Rectal smooth muscle tissue (tissue), 1 donor: Measurements from ENCODE around the gene KRTDAP.

Source experiments
- H3K27ac ChIP-seq: one replicate; pipeline ENCODE4 v1.7.0; 2013; ENCODE audit warnings: low read depth, low read length, inconsistent platforms
- H3K27me3 ChIP-seq: one replicate; pipeline ENCODE4 v1.7.0; 2013; ENCODE audit warnings: low read length; ENCODE audit not compliant: control insufficient read depth, insufficient read depth
- H3K36me3 ChIP-seq: one replicate; pipeline ENCODE4 v1.7.0; 2013; ENCODE audit warnings: low read length; ENCODE audit not compliant: control insufficient read depth, insufficient read depth
- H3K4me1 ChIP-seq: one replicate; pipeline ENCODE4 v1.7.0; 2013; ENCODE audit warnings: low read length; ENCODE audit not compliant: control insufficient read depth, insufficient read depth
- H3K4me3 ChIP-seq: one replicate; pipeline ENCODE4 v1.7.0; 2013; ENCODE audit warnings: low read length
- H3K9ac ChIP-seq: one replicate; pipeline ENCODE4 v1.7.0; 2013; ENCODE audit warnings: low read length

The KRTDAP gene

DNA sequence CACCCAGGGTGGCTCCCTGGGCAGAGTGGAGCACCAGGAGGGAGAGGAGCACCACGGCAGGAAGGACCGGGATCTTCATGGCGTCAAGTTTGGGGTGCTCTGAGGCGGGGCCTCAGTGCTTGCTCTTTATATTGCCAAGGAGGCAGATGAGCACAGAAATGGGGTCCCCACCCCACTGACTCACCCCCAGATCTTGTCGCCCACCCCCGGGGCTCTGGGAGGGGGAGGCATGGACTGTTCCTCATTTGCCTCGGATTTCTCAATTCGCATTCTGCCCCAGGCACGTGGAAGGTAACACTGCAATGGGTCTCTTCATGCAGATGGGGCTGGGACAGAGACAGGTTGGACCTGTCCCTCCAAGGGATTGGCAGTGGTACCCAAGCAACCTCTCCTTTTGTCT, at the start of gene KRTDAP:
KRTDAP (minus strand) TSS at position 101 of the 400 bp plus-strand sequence; CDS start at position 79, 22 bp downstream.
- Histone ChIP-seq H3K27me3 (no peaks in the 10 kb centered on the region), H3K27ac (no peak within 1 kb of the TSS), H3K9ac (no peak within 1 kb of the TSS), H3K4me3 (no peak within 1 kb of the TSS), H3K4me1 (no peaks in the 10 kb centered on the region), H3K36me3 (no peaks in the 10 kb centered on the region)

DNA sequence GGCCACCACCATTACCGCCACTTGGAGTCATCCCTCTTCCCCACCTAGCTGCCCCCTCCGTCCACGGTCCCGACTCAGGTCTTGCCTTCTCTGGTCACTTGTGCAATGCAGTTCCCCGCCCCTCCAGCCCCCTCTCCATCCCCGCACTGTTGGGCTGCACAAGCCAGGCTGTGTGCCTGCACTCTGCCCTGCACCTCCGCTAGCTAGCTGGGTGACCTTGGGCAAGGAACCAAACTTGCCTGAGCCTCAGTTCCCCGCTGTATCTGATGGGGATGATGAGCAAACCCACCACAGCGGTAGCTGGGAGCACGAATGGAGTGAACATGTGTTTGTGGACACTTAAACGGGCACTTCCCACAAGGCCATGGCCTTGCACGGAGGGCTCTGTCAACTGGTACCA, 49.6 kb upstream of the KRTDAP start:
- H3K27me3 ChIP-seq: peaks cover 5% of the 10 kb centered on the region
- no peak overlapping the region for H3K9ac ChIP-seq
- H3K36me3 ChIP-seq: no peaks in the 10 kb centered on the region

DNA sequence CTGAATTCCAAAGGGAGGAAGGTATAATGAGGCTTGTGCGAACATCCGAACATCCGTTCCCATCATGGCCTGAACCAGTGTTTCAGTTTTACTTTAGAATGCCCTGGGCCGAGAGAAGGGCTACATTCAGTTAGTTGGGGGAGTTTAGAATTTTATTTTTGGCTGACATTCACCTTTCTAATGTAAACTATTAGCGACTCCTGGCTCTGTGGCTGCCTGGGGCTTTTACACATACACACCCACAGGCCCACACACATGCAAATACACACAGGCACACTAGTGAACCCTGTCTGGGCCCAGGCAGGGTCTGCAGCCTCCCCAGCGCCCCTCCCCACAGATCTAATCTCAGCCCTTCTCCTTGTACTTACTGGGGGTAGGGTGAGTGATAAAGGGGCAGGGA, 49.0 kb upstream of the KRTDAP start:
- Histone ChIP-seq H3K27me3 (peaks cover 5% of the 10 kb centered on the region), H3K9ac (no peak overlapping the region), H3K36me3 (no peaks in the 10 kb centered on the region), H3K27ac (no peak overlapping the region), H3K4me1 (peaks cover under 1% of the 10 kb centered on the region), H3K4me3 (no peak overlapping the region)

More for the DNA sequence above, 49.6 kb upstream of the KRTDAP start:
- H3K4me3 ChIP-seq: no peak overlapping the region
- H3K27ac ChIP-seq: no peak overlapping the region
- peaks cover 6% of the 10 kb centered on the region for H3K4me1 ChIP-seq

GRCh38 chr19:35534803-35535480, 44.7 kb upstream of the KRTDAP start:
- Histone ChIP-seq H3K27me3 (peaks cover 16% of the 10 kb centered on the region), H3K36me3 (no peaks in the 10 kb centered on the region), H3K4me3 (no peak overlapping the region), H3K4me1 (no peaks in the 10 kb centered on the region), H3K9ac (no peak overlapping the region), H3K27ac (no peak overlapping the region)

GRCh38 chr19:35533822-35534392, 43.6 kb upstream of the KRTDAP start:
- no peak overlapping the region for H3K4me3 ChIP-seq
- H3K27ac ChIP-seq: no peak overlapping the region
- H3K9ac ChIP-seq: no peak overlapping the region
- no peaks in the 10 kb centered on the region for H3K36me3 ChIP-seq
- H3K27me3 ChIP-seq: peaks cover 16% of the 10 kb centered on the region
- no peaks in the 10 kb centered on the region for H3K4me1 ChIP-seq

- Histone ChIP-seq H3K4me3 (no peak within 1 kb of the TSS), H3K36me3 (no peaks in the 10 kb centered on the region), H3K4me1 (no peaks in the 10 kb centered on the region), H3K27me3 (peaks cover 16% of the 10 kb centered on the region), H3K9ac (no peak within 1 kb of the TSS), H3K27ac (no peak within 1 kb of the TSS)
Measured at GRCh38 chr19:35533201-35533821, 43.0 kb upstream of the KRTDAP start, which contains the start of gene GAPDHS. Gene GAPDHS, plus strand, starts transcription at chr19:35533456. Its CDS starts 72 bp downstream, at chr19:35533528.

DNA sequence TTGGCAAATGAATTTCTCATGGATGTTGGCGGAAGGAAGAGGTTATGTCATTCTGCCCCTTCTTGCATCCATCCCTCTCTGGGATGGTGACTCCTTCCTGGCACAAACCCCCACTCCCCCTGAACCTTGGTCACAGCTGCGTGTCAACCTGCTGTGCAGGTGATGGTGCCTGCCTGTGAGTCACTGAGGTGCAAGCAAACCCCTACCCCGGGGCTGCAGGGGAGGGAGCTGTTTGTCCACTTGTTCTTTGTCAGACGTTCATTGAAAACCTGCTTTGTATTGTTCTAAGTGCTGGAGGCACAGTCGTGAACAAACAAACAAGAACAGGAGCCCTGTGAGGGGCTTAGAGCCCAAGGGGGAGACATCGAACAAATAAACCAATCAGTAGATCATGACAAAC, 41.0 kb upstream of the KRTDAP start:
- no peak overlapping the region for H3K27ac ChIP-seq
- peaks cover 11% of the 10 kb centered on the region for H3K27me3 ChIP-seq
- H3K4me3 ChIP-seq: no peak overlapping the region
- H3K4me1 ChIP-seq: no peaks in the 10 kb centered on the region
- H3K36me3 ChIP-seq: no peaks in the 10 kb centered on the region
- no peak overlapping the region for H3K9ac ChIP-seq

- no peaks in the 10 kb centered on the region for H3K36me3 ChIP-seq
- H3K9ac ChIP-seq: no peak overlapping the region
- no peak overlapping the region for H3K27ac ChIP-seq
- no peaks in the 10 kb centered on the region for H3K4me1 ChIP-seq
- H3K4me3 ChIP-seq: no peak overlapping the region
- H3K27me3 ChIP-seq: peaks cover 11% of the 10 kb centered on the region
Measured at GRCh38 chr19:35529241-35530218, 39.3 kb upstream of the KRTDAP start.

GRCh38 chr19:35528218-35529038, 38.2 kb upstream of the KRTDAP start, which contains the start of gene SBSN:
Gene SBSN, minus strand, starts transcription at chr19:35528311. Its CDS starts 30 bp downstream, at chr19:35528281.
- H3K27ac ChIP-seq: no peak within 1 kb of the TSS
- peaks cover 8% of the 10 kb centered on the region for H3K27me3 ChIP-seq
- H3K36me3 ChIP-seq: no peaks in the 10 kb centered on the region
- no peak within 1 kb of the TSS for H3K4me3 ChIP-seq
- H3K9ac ChIP-seq: no peak within 1 kb of the TSS
- no peaks in the 10 kb centered on the region for H3K4me1 ChIP-seq

GRCh38 chr19:35525873-35526272, 35.6 kb upstream of the KRTDAP start:
- Histone ChIP-seq H3K9ac (no peak overlapping the region), H3K27ac (no peak overlapping the region), H3K4me3 (no peak overlapping the region), H3K27me3 (peaks cover 3% of the 10 kb centered on the region), H3K36me3 (no peaks in the 10 kb centered on the region), H3K4me1 (no peaks in the 10 kb centered on the region)

- Histone ChIP-seq H3K4me3 (no peak overlapping the region), H3K36me3 (no peaks in the 10 kb centered on the region), H3K4me1 (no peaks in the 10 kb centered on the region), H3K9ac (no peak overlapping the region), H3K27me3 (peaks cover 3% of the 10 kb centered on the region), H3K27ac (no peak overlapping the region)
Measured at GRCh38 chr19:35524181-35524837, 34.0 kb upstream of the KRTDAP start.
